ENCODE measurements around the gene GIMAP6.
"Not testable (repeated sequence)": the region's sequence is repeated elsewhere in the genome, so short reads cannot be mapped to it uniquely, and the experiment has no call there.

GIMAP6 gene

DNA sequence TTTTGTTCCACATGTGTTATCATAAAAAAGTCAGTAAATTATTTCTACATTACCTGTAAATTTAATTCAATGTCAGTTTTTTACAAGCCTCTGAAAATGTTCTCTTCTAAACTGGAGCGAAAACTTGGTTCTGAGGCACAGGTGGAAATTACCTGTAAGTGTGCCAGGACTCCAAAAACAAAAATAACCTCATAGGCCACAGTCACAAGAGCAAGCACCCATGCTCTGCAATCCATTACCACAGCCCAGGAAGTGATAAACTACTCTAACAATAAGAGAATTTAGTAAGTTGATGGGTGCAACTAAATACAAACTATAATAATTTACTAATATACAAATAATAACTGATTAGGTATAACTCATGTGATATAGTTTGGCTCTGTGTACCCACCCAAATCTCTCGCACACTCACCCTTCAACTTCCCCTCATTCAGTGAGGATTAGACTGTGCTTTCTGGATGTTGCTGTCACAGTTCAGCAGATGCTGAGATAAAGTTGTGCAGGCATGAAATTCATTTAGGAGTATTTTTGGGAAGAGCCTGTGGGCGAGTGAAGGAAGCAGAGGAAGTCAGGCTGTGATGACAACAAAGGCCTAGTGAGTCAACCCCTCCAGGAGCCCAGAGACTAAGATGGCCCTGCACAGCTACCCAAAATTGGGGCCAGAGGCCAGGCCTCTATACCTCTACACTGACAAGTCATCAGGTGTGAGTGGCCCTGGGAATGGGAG is 16.3 kb upstream of the GIMAP6 start:
- no peak overlapping the region for H3K4me3 ChIP-seq (ENCODE audit: low read depth, low read length)
- no peak for DNase-seq (ENCODE audit: low read depth)

DNA sequence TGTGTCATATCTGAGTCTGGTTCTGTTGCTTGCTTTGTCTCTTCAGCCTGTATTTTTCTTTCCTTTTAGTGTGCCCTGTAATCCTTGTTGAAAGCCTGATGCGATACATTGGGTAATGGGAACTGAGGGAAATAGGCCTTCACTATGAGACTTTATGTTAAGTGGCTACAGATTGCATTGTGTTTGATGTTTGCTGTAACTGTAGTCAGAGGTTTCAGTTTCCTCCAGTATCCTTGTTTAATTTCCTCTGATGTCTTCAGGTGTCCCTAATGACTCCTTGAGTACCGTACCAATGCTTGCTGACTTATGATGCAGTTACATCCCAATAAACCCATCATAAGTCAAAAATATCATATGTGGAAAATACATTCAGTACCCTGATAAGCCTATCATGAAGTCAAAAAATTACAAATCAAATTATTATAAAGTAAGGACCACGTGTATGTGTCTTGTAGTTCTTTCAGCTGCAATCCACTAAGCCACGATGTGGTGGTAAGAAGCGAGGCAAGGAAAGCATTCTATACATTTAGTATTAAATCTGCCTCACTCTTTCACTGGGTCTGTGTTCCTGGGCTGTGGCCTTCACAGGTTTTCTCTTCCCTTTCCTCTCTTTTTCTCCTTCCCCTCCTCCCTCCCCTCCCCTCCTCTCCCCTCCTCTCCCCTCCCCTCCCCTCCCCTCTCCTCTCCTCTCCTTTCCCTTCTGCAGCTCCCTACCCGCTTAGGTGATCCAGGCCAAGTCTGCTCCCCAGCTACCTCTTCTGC is 13.3 kb upstream of the GIMAP6 start:
- no peak for DNase-seq (ENCODE audit: low read depth)
- H3K4me3 ChIP-seq (ENCODE audit: low read depth, low read length), result no peak overlapping the region

GRCh38 chr7:150642926-150643325 is 10.7 kb upstream of the GIMAP6 start:
- H3K4me3 ChIP-seq (ENCODE audit: low read depth, low read length), result no peak overlapping the region
- DNase-seq (ENCODE audit: low read depth), result no peak

DNA sequence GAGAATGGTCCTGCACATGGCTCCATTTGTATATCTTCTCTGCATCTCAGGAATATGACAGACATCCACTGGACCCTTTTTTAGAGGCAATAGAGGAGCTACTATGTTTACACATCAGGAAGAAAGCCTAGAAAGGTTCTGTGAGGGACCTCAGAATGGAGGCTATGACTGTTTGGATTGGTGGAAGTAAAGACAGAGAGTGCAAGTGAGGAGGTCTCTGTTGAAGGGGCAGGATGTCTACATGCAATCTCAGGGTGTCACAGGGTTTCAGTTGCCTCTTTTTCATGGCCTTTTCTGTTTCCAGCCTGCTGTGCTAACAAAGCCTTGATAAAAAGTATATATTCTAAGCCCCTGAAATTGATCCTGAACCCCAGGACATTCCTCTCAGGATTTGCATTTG is 9.7 kb upstream of the GIMAP6 start:
- DNase-seq (ENCODE audit: low read depth), result no peak

GRCh38 chr7:150633926-150634325 is 1.7 kb upstream of the GIMAP6 start:
- DNase-seq (ENCODE audit: low read depth), result no peak
- H3K4me3 ChIP-seq (ENCODE audit: low read depth, low read length), result no peak overlapping the region

More for the DNA sequence above, 9.7 kb upstream of the GIMAP6 start:
- no peak overlapping the region for H3K4me3 ChIP-seq (ENCODE audit: low read depth, low read length)

GRCh38 chr7:150631084-150631826 is 930 bp downstream of the GIMAP6 start:
- DNase-seq (ENCODE audit: low read depth), result no peak

GRCh38 chr7:150629347-150629746 is 2.8 kb downstream of the GIMAP6 start:
- no peak overlapping the region for H3K4me3 ChIP-seq (ENCODE audit: low read depth, low read length)

More at GRCh38 chr7:150631084-150631826, 930 bp downstream of the GIMAP6 start:
- no peak overlapping the region for H3K4me3 ChIP-seq (ENCODE audit: low read depth, low read length)

DNA sequence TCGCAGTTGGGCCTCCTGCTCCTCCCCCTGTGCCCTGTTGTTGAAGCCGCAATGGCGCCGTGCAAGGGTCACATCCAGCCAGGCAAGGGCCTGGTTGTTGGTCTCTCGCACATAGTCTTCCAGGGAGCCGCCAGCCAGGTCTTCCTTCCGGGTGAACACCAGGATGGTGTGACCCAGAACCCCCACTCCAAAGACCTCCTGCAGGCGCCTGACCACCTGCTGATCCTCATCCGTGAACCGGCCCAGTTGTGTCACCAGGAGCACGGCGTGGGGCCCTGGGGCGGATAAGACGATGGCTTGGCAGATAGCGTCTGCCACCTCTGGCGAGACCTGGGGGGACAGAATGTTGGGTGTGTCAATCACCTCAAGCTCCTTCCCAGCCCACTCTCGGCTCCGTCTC is 4.2 kb downstream of the GIMAP6 start:
- H3K4me3 ChIP-seq (ENCODE audit: low read depth, low read length), result no peak overlapping the region
- DNase-seq (ENCODE audit: low read depth), result no peak

More at GRCh38 chr7:150629347-150629746, 2.8 kb downstream of the GIMAP6 start:
- no peak for DNase-seq (ENCODE audit: low read depth)

GRCh38 chr7:150626696-150627095 is 5.5 kb downstream of the GIMAP6 start:
- H3K4me3 ChIP-seq (ENCODE audit: low read depth, low read length), result no peak overlapping the region
- DNase-seq (ENCODE audit: low read depth), result no peak

GRCh38 chr7:150621376-150621775 is 10.8 kb downstream of the GIMAP6 start:
- no peak overlapping the region for H3K4me3 ChIP-seq (ENCODE audit: low read depth, low read length)
- no peak for DNase-seq (ENCODE audit: low read depth)

DNA sequence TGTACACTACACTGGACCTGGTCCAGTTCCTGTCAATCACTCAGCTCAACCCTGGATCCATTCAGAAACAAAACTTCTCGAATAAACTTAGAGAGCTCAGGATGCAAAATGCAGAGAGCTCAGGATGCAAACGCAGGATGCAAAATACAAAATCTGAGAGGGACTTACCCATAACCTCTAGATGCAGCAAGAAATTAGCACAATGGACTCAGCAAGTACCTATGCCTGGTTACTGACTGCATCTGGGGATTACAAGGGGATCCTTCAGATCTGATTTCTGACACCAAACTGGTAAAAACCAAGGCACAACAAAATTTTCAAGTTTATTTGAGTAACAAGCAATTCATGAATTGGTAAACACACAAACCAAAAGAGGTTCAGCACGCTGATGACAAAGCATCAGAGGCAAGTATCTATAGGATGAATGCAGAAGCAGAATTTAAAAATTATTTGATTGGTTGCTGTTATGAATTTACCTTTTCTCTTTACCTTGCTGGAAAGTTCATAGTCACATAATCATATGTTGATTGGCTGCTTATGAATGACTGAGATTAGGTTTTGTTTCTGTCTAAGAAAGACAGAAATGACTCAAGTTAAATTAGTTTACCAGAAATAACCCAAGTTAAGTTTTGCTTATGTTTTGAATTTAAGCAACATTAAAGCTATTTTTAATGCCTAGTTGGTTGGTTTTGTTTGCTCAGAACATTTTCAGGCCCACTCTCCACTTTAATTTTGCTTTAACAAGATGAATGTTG is 11.4 kb downstream of the GIMAP6 start:
- no peak overlapping the region for H3K4me3 ChIP-seq (ENCODE audit: low read depth, low read length)

DNA sequence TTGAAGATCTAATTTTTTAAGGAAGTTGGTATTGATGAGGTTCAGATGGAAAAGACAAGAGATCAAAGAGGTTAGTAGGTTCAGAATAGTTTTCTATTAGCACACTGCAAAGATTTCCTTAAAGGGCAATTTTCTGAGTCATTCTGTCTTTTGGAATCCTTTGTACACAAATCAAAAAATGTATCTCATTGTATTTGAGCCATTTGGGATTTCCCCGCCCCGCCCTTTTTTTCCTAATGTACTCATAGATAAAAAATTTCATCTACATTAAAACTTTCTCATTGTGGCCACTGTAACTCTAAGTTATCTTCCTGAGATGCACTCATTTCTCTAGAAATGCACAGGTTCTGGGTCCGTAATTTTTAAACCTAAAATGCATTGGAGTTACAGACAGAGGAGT is 12.1 kb downstream of the GIMAP6 start:
- no peak for DNase-seq (ENCODE audit: low read depth)
- no peak overlapping the region for H3K4me3 ChIP-seq (ENCODE audit: low read depth, low read length)

More for the DNA sequence above, 11.4 kb downstream of the GIMAP6 start:
- DNase-seq (ENCODE audit: low read depth), result no peak

GRCh38 chr7:150615221-150615755 is 16.9 kb downstream of the GIMAP6 start:
- DNase-seq (ENCODE audit: low read depth); H3K4me3 ChIP-seq (ENCODE audit: low read depth, low read length): not testable (repeated sequence)

- H3K4me3 ChIP-seq (ENCODE audit: low read depth, low read length); DNase-seq (ENCODE audit: low read depth): not testable (repeated sequence)
These were observed 17.8 kb downstream of the GIMAP6 start for GRCh38 chr7:150614426-150614825.

DNA sequence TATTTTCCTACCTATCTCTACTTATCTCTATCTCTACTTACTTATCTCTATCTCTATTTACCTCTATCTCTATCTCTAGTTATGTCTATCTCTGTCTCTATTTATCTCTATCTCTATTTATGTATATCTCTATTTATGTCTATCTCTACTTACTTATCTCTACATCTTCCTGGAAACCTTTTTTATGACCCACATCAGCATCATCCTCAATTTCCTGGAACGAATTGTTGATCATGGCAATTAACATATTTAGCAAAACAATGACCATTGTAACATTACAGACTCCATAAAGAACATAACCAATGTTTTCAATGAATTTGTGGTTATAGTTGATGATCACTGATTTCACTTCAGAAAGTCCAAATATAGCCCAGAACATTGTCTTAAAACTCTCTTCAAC is 18.3 kb downstream of the GIMAP6 start:
- DNase-seq (ENCODE audit: low read depth), result no peak
- no peak overlapping the region for H3K4me3 ChIP-seq (ENCODE audit: low read depth, low read length)

GRCh38 chr7:150612925-150613324 is 19.3 kb downstream of the GIMAP6 start:
- no peak for DNase-seq (ENCODE audit: low read depth)
- H3K4me3 ChIP-seq (ENCODE audit: low read depth, low read length), result no peak overlapping the region

DNA sequence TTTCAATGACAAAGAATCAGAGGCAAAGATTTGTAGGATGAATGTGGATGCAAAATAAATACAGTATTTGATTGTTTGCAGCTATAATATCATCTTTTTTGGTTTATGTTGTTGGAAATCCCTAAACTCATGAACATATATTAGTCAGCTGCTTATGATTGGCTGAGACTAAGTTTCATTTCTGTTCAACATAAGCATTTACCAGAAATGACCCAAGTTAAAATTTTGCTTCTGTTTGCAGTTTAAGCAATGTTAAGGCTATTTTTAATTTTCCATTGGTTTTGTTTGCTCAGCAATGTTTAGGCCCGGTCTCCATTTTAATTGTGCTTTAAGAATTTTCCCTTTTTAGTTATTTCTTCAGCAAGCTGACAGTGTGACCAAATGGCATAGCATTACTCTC is 22.0 kb downstream of the GIMAP6 start:
- DNase-seq (ENCODE audit: low read depth), result no peak

GRCh38 chr7:150603600-150603999 is 28.6 kb downstream of the GIMAP6 start:
- not testable (repeated sequence) for H3K4me3 ChIP-seq (ENCODE audit: low read depth, low read length); DNase-seq (ENCODE audit: low read depth)

More for the DNA sequence above, 22.0 kb downstream of the GIMAP6 start:
- H3K4me3 ChIP-seq (ENCODE audit: low read depth, low read length), result no peak overlapping the region

DNA sequence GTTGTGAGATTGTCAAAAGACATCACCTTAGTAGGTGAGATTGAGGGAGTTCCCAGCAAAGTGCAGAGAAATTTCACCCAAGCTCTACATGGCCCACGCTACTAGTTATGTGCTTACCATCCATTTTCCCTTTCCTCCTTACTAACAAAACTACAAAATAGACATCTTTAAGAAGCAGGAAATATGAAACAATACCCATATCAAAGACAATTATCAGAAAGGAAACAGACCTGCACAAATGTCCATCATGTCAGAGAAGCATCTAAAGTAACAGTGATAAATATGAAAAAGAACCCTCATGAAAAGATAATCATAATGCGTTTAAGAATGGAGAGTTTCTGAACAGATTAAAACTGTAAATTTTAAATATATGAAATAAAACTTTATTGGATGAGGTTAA is 36.8 kb downstream of the GIMAP6 start:
- no peak for DNase-seq (ENCODE audit: low read depth)
- no peak overlapping the region for H3K4me3 ChIP-seq (ENCODE audit: low read depth, low read length)

Data from skeletal muscle cell (primary cell).